ENCODE measurements around the gene SLC27A4.

Gene SLC27A4

GRCh38 chr9:128358861-128359260, 18.5 kb downstream of the SLC27A4 start:
- Histone ChIP-seq H2BK15ac (ENCODE audit: low read length) (no peak overlapping the region), H3K27me3 (ENCODE audit: control insufficient read depth in 3 of 3, insufficient read depth in 3 of 3, low read depth in 1 of 3, low read length in 3 of 3) (peaks cover 0 to 49% (median 11%) of the 10 kb centered on the region in 3 experiments), H4K8ac (ENCODE audit: low read depth, low read length) (no peak overlapping the region), H4K91ac (ENCODE audit: low read depth, low read length, poor library complexity) (no peak overlapping the region), H2AFZ (ENCODE audit: low read length) (no peak overlapping the region), H3K18ac (ENCODE audit: low read length) (no peak overlapping the region), H3K36me3 (replicated peaks in 1 of 2; ENCODE audit: control insufficient read depth in 2 of 2, insufficient read depth in 2 of 2, low read length in 2 of 2) (peaks cover 2 to 39% of the 10 kb centered on the region in 2 donors), H3K4me3 (ENCODE audit: low read length in 2 of 2) (no peak overlapping the region), H2AK5ac (ENCODE audit: low read depth, low read length) (no peak overlapping the region), H3K27ac (replicated peaks; ENCODE audit: low read length) (no peak overlapping the region), H3K9ac (ENCODE audit: low read depth, low read length, poor library complexity) (no peak overlapping the region), H3K79me1 (ENCODE audit: low read depth, low read length) (no peaks in the 10 kb centered on the region), H3K14ac (ENCODE audit: low read length) (no peak overlapping the region), H2BK5ac (ENCODE audit: low read length) (no peak overlapping the region), H3K9me3 (replicated peaks in 1 of 2; ENCODE audit: control insufficient read depth in 2 of 2, insufficient read depth in 1 of 2, low read depth in 1 of 2, low read length in 2 of 2) (no peaks in the 10 kb centered on the region), H3K23ac (ENCODE audit: low read depth, low read length, poor library complexity) (no peak overlapping the region), H3K4ac (ENCODE audit: low read length) (no peak overlapping the region), H3K4me2 (ENCODE audit: insufficient read depth, low read length, poor library complexity, severe bottlenecking) (no peak overlapping the region), H2BK120ac (ENCODE audit: low read depth, low read length) (no peak overlapping the region), H3K4me1 (ENCODE audit: control insufficient read depth in 2 of 2, insufficient read depth in 1 of 2, low read depth in 1 of 2, low read length in 2 of 2) (peaks cover 3 to 15% of the 10 kb centered on the region in 2 donors), H2BK12ac (ENCODE audit: low read length) (no peak overlapping the region)
- DNase-seq (ENCODE audit: low spot score): no peak
- WGBS, 2 donors (ENCODE audit: extremely low coverage in 2 of 2, insufficient read length in 2 of 2, insufficient replicate concordance in 1 of 2): no CpG with 5 or more reads among the region's 4 CpGs

GRCh38 chr9:128360826-128361225, 20.5 kb downstream of the SLC27A4 start:
- Histone ChIP-seq H3K9ac (ENCODE audit: low read depth, low read length, poor library complexity) (no peak overlapping the region), H3K27me3 (ENCODE audit: control insufficient read depth in 3 of 3, insufficient read depth in 3 of 3, low read depth in 1 of 3, low read length in 3 of 3) (peaks cover 0 to 57% (median 12%) of the 10 kb centered on the region in 3 experiments), H3K4ac (ENCODE audit: low read length) (no peak overlapping the region), H2AFZ (ENCODE audit: low read length) (no peak overlapping the region), H3K18ac (ENCODE audit: low read length) (no peak overlapping the region), H3K4me1 (ENCODE audit: control insufficient read depth in 2 of 2, insufficient read depth in 1 of 2, low read depth in 1 of 2, low read length in 2 of 2) (peaks cover 11 to 31% of the 10 kb centered on the region in 2 donors), H3K14ac (ENCODE audit: low read length) (no peak overlapping the region), H3K23ac (ENCODE audit: low read depth, low read length, poor library complexity) (no peak overlapping the region), H3K9me3 (replicated peaks in 1 of 2; ENCODE audit: control insufficient read depth in 2 of 2, insufficient read depth in 1 of 2, low read depth in 1 of 2, low read length in 2 of 2) (peaks cover 0 to 3% of the 10 kb centered on the region in 2 donors), H4K8ac (ENCODE audit: low read depth, low read length) (no peak overlapping the region), H2BK120ac (ENCODE audit: low read depth, low read length) (no peak overlapping the region), H4K91ac (ENCODE audit: low read depth, low read length, poor library complexity) (no peak overlapping the region), H3K36me3 (replicated peaks in 1 of 2; ENCODE audit: control insufficient read depth in 2 of 2, insufficient read depth in 2 of 2, low read length in 2 of 2) (peaks cover under 1 to 22% of the 10 kb centered on the region in 2 donors), H3K4me3 (ENCODE audit: low read length in 2 of 2) (no peak overlapping the region), H3K27ac (replicated peaks; ENCODE audit: low read length) (no peak overlapping the region), H2BK12ac (ENCODE audit: low read length) (no peak overlapping the region), H3K79me1 (ENCODE audit: low read depth, low read length) (no peaks in the 10 kb centered on the region), H2BK5ac (ENCODE audit: low read length) (no peak overlapping the region), H3K4me2 (ENCODE audit: insufficient read depth, low read length, poor library complexity, severe bottlenecking) (no peak overlapping the region), H2AK5ac (ENCODE audit: low read depth, low read length) (no peak overlapping the region), H2BK15ac (ENCODE audit: low read length) (no peak overlapping the region)
- no peak for DNase-seq (ENCODE audit: low spot score)
- WGBS, 2 donors (ENCODE audit: extremely low coverage in 2 of 2, insufficient read length in 2 of 2, insufficient replicate concordance in 1 of 2): no CpG with 5 or more reads among the region's 2 CpGs

- no peak overlapping the region for H3K4ac ChIP-seq (ENCODE audit: low read length)
- no peak overlapping the region for H2BK15ac ChIP-seq (ENCODE audit: low read length)
- H3K14ac ChIP-seq (ENCODE audit: low read length): no peak overlapping the region
- peaks cover 0 to 61% (median 13%) of the 10 kb centered on the region in 3 experiments for H3K27me3 ChIP-seq (ENCODE audit: control insufficient read depth in 3 of 3, insufficient read depth in 3 of 3, low read depth in 1 of 3, low read length in 3 of 3)
- H3K27ac ChIP-seq (replicated peaks; ENCODE audit: low read length): no peak overlapping the region
- H2AFZ ChIP-seq (ENCODE audit: low read length): peak overlapping the region; percentile 70
- H3K79me1 ChIP-seq (ENCODE audit: low read depth, low read length): no peaks in the 10 kb centered on the region
- peak overlapping the region; percentile 10 for H2AK5ac ChIP-seq (ENCODE audit: low read depth, low read length)
- H3K4me1 ChIP-seq (ENCODE audit: control insufficient read depth in 2 of 2, insufficient read depth in 1 of 2, low read depth in 1 of 2, low read length in 2 of 2): peaks cover 11 to 32% of the 10 kb centered on the region in 2 donors
- H3K23ac ChIP-seq (ENCODE audit: low read depth, low read length, poor library complexity): peak overlapping the region; percentile 62
- peaks cover 0 to 16% of the 10 kb centered on the region in 2 donors for H3K36me3 ChIP-seq (replicated peaks in 1 of 2; ENCODE audit: control insufficient read depth in 2 of 2, insufficient read depth in 2 of 2, low read length in 2 of 2)
- H2BK120ac ChIP-seq (ENCODE audit: low read depth, low read length): no peak overlapping the region
- H3K9me3 ChIP-seq (replicated peaks in 1 of 2; ENCODE audit: control insufficient read depth in 2 of 2, insufficient read depth in 1 of 2, low read depth in 1 of 2, low read length in 2 of 2): peaks cover 0 to 3% of the 10 kb centered on the region in 2 donors
- WGBS, 2 donors (ENCODE audit: extremely low coverage in 2 of 2, insufficient read length in 2 of 2, insufficient replicate concordance in 1 of 2): no CpG with 5 or more reads among the region's 14 CpGs
- no peak overlapping the region for H3K4me2 ChIP-seq (ENCODE audit: insufficient read depth, low read length, poor library complexity, severe bottlenecking)
- no peak overlapping the region for H4K8ac ChIP-seq (ENCODE audit: low read depth, low read length)
- no peak overlapping the region for H3K9ac ChIP-seq (ENCODE audit: low read depth, low read length, poor library complexity)
- DNase-seq (ENCODE audit: low spot score): no peak
- no peak overlapping the region for H2BK5ac ChIP-seq (ENCODE audit: low read length)
- peak overlapping the region; percentile 69 for H4K91ac ChIP-seq (ENCODE audit: low read depth, low read length, poor library complexity)
- H3K18ac ChIP-seq (ENCODE audit: low read length): no peak overlapping the region
- no peak overlapping the region for H3K4me3 ChIP-seq (ENCODE audit: low read length in 2 of 2)
- no peak overlapping the region for H2BK12ac ChIP-seq (ENCODE audit: low read length)
Observed at GRCh38 chr9:128361296-128361985, 21.1 kb downstream of the SLC27A4 start.

- DNase-seq (ENCODE audit: low spot score): peak; percentile 68
- Histone ChIP-seq H2BK12ac (ENCODE audit: low read length) (no peak overlapping the region), H3K18ac (ENCODE audit: low read length) (peak overlapping the region; percentile 68), H3K14ac (ENCODE audit: low read length) (peak overlapping the region; percentile 83), H3K23ac (ENCODE audit: low read depth, low read length, poor library complexity) (peak overlapping the region; percentile 62), H3K27ac (replicated peaks; ENCODE audit: low read length) (no peak overlapping the region), H3K4me3 (ENCODE audit: low read length in 2 of 2) (peak overlapping the region in 1 of 2 donors; percentile 57), H4K91ac (ENCODE audit: low read depth, low read length, poor library complexity) (peak overlapping the region; percentile 69), H3K79me1 (ENCODE audit: low read depth, low read length) (no peaks in the 10 kb centered on the region), H3K9me3 (replicated peaks in 1 of 2; ENCODE audit: control insufficient read depth in 2 of 2, insufficient read depth in 1 of 2, low read depth in 1 of 2, low read length in 2 of 2) (peaks cover 0 to 3% of the 10 kb centered on the region in 2 donors), H2BK5ac (ENCODE audit: low read length) (no peak overlapping the region), H3K9ac (ENCODE audit: low read depth, low read length, poor library complexity) (peak overlapping the region; percentile 68), H2AFZ (ENCODE audit: low read length) (peak overlapping the region; percentile 70), H3K27me3 (ENCODE audit: control insufficient read depth in 3 of 3, insufficient read depth in 3 of 3, low read depth in 1 of 3, low read length in 3 of 3) (peaks cover 0 to 68% (median 15%) of the 10 kb centered on the region in 3 experiments), H3K36me3 (replicated peaks in 1 of 2; ENCODE audit: control insufficient read depth in 2 of 2, insufficient read depth in 2 of 2, low read length in 2 of 2) (peaks cover 0 to 15% of the 10 kb centered on the region in 2 donors), H4K8ac (ENCODE audit: low read depth, low read length) (no peak overlapping the region), H3K4ac (ENCODE audit: low read length) (no peak overlapping the region), H2AK5ac (ENCODE audit: low read depth, low read length) (peak overlapping the region; percentile 10), H3K4me1 (ENCODE audit: control insufficient read depth in 2 of 2, insufficient read depth in 1 of 2, low read depth in 1 of 2, low read length in 2 of 2) (peaks cover 11 to 32% of the 10 kb centered on the region in 2 donors), H3K4me2 (ENCODE audit: insufficient read depth, low read length, poor library complexity, severe bottlenecking) (peak overlapping the region; percentile 50), H2BK120ac (ENCODE audit: low read depth, low read length) (no peak overlapping the region), H2BK15ac (ENCODE audit: low read length) (no peak overlapping the region)
- no CpG with 5 or more reads among the region's 20 CpGs for WGBS, 2 donors (ENCODE audit: extremely low coverage in 2 of 2, insufficient read length in 2 of 2, insufficient replicate concordance in 1 of 2)
Observed at GRCh38 chr9:128361986-128362646, 21.8 kb downstream of the SLC27A4 start.
